Fibroblast of pulmonary artery (primary cell): Measurements from ENCODE around the gene CD79B.

Experiments
- DNase-seq: peaks from one replicate; pipeline ENCODE4 v3.0.0-alpha.2; 2010; ENCODE audit warnings: low read depth
- H3K4me3 ChIP-seq: replicated peaks from 2 replicates; pipeline ENCODE4 v1.5.1; 2011; ENCODE audit warnings: low read depth, mild to moderate bottlenecking, control low read depth, low read length, moderate library complexity
- CTCF ChIP-seq: IDR thresholded peaks from 2 replicates; pipeline ENCODE4 v1.5.1; 2011; ENCODE audit warnings: mild to moderate bottlenecking, control low read depth, low read length, inconsistent platforms; ENCODE audit errors: missing control alignments

Gene CD79B

GRCh38 chr17:63961355-63962212 lies 29.5 kb upstream of the CD79B start:
- TF ChIP-seq CTCF, result no peak
- no peak overlapping the region for H3K4me3 ChIP-seq
- DNase-seq, result peak; percentile 68

- H3K4me3 ChIP-seq, result no peak overlapping the region
- DNase-seq, result no peak
- no peak for TF ChIP-seq CTCF
These were observed 28.3 kb upstream of the CD79B start for GRCh38 chr17:63960430-63960829.

GRCh38 chr17:63960006-63960405 lies 27.9 kb upstream of the CD79B start:
- no peak for TF ChIP-seq CTCF

GRCh38 chr17:63956296-63956920 lies 24.3 kb upstream of the CD79B start:
- no peak for TF ChIP-seq CTCF
- DNase-seq, result peak; percentile 14
- H3K4me3 ChIP-seq, result no peak overlapping the region

More at GRCh38 chr17:63960006-63960405, 27.9 kb upstream of the CD79B start:
- H3K4me3 ChIP-seq, result no peak overlapping the region
- DNase-seq, result no peak

- no peak for TF ChIP-seq CTCF
- no peak overlapping the region for H3K4me3 ChIP-seq
- no peak for DNase-seq
These were observed 23.7 kb upstream of the CD79B start for GRCh38 chr17:63955791-63956190.

GRCh38 chr17:63955232-63955631 lies 23.1 kb upstream of the CD79B start:
- DNase-seq, result no peak
- H3K4me3 ChIP-seq, result no peak overlapping the region
- TF ChIP-seq CTCF, result no peak
